Heart left ventricle (tissue), 16 donors: ENCODE data around the gene KLF9. TPM values are rescaled to one million over a fixed set of nuclear protein-coding genes. Genes with fewer than 3 reads are reported as not detected.

ENCODE experiments used
- ATAC-seq, 4 donors: fragments of 200-7000 bp; cut with Tn5 transposase; one replicate each; pipeline ENCODE4 v1.9.1; 2020 to 2022; ENCODE audit warnings: moderate library complexity in 4 of 4, mild to moderate bottlenecking in 3 of 4, moderate number of reproducible peaks in 1 of 4
- DNase-seq, 5 donors: peaks; one replicate each; pipeline ENCODE4 v3.0.0-alpha.2; 2020
- H3K27ac ChIP-seq, 12 donors: fragments of 200-600 bp; sonication (generic) in 4 of 12; one replicate each; pipeline versions ENCODE4 v1.5.0 to v1.8.0; 2016 to 2022; ENCODE audit warnings: mild to moderate bottlenecking in 2 of 12
- H3K27me3 ChIP-seq, 9 donors: fragments of 200-600 bp; sonication (generic) in 2 of 9; one replicate each; pipeline versions ENCODE4 v1.5.1 to v1.8.0; 2016 to 2022; ENCODE audit warnings: mild to moderate bottlenecking in 3 of 9
- H3K36me3 ChIP-seq, 9 donors: fragments of 200-600 bp; sonication (generic) in 2 of 9; one replicate each; pipeline versions ENCODE4 v1.5.0 to v1.8.0; 2018 to 2022; ENCODE audit warnings: mild to moderate bottlenecking in 2 of 9
- H3K4me1 ChIP-seq, 12 donors: fragments of 200-600 bp; sonication (generic) in 4 of 12; one replicate each; pipeline versions ENCODE4 v1.5.0 to v1.8.0; 2016 to 2022; ENCODE audit warnings: mild to moderate bottlenecking in 3 of 12
- H3K4me3 ChIP-seq, 12 donors: fragments of 200-600 bp; sonication (generic) in 4 of 12; one replicate each; pipeline versions ENCODE4 v1.5.0 to v1.8.0; 2017 to 2022; ENCODE audit warnings: mild to moderate bottlenecking in 9 of 12, moderate library complexity in 4 of 12
- H3K9me3 ChIP-seq, 12 donors: fragments of 200-600 bp; sonication (generic) in 4 of 12; one replicate each; pipeline versions ENCODE4 v1.5.0 to v1.8.0; 2016 to 2022; ENCODE audit warnings: mild to moderate bottlenecking in 1 of 12
- POLR2A ChIP-seq, 2 donors: fragments of 450-650 bp; IDR thresholded peaks; one replicate each; pipeline ENCODE4 v1.6.1; 2017; ENCODE audit warnings: antibody characterized with exemption in 2 of 2, mild to moderate bottlenecking in 2 of 2, moderate library complexity in 2 of 2
- WGBS, 4 donors: extraction: QIAGEN DNeasy Blood & Tissue Kit in 2 of 4; methylation state at CpG; one replicate each; pipeline versions ENCODE4 v1.1.5 to v1.1.7; 2013 to 2018; 5-methylcytosine and 5-hydroxymethylcytosine counted together
- intact Hi-C, 10 donors: fragments of 100-400 bp; cut with DNase I; formaldehyde crosslinking; loops; one replicate each; pipeline versions ENCODE4 v1.11.1 to v1.14.2; 2022
- polyA plus RNA-seq, 2 donors: library from polyadenylated mRNA; stranded (reverse); fragments of 200-250 nt; gene quantifications; one replicate each; pipeline ENCODE4 v1.2.3, GENCODE V29; 2013
- total RNA-seq, 9 donors: library from RNA; depleted of rRNA in 2 of 9; stranded (reverse); fragments of >200 nt in 2 of 9; fragmentation: NEBNext Ultra II Directional in 3 of 9; extraction: Animal tissue kit (Norgen Biotek cat#: 25700) in 3 of 9; gene quantifications; one replicate each; pipeline versions ENCODE4 v1.1.0 to v1.2.4, GENCODE V29; 2016 to 2023
- TF ChIP-seq, protein P1 (sequence below), 12 donors: fragments of 200-600 bp; sonication (generic) in 4 of 12; IDR thresholded peaks; one replicate each; pipeline versions ENCODE4 v1.5.0 to v1.8.0; 2018 to 2022; ENCODE audit warnings: antibody characterized with exemption in 12 of 12, mild to moderate bottlenecking in 5 of 12
- donor health status: ischemic (EF 13 %, LVEDD 7.1; RV severe dilation, severe dysfunction).
- donor health status: healthy with polysubstance abuse.
- donor health status: DM: no; HTN: yes; CAD: no.
- donor health status: DM: no; HTN: no; CAD: no.
- donor health status: ischemic (EF 25% LVEDD 6.9; RV normal size, moderate dysfunction).
- donor health status: ischemic (EF 25% LVEDD 5.7; RV mildly dilated, moderate dysfunction).
- donor health status: healthy.
- donor health status: DM: yes; HTN: yes; CAD: no.
- donor health status: ischemic (EF 35%, LVEDD 5.7; RV mildly dilated, moderate dysfunction).
- donor health status: nonischemic (EF 11% LVEDD 7.7; RV severe dilation, severe dysfunction).
- donor health status: DM: yes; HTN: yes; CAD: no.
- donor health status: PGD.
- donor health status: ischemic (EF 29% LVEDD 5.4; RV normal size, mild dysfunction).
- donor health status: nonischemic (EF 23%, LVEDD 6.1; RV moderate dilation, normal function).

KLF9 gene
- total and polyA plus RNA-seq, 11 donors: 25.8 to 74.8 (median 46.0) TPM

DNA sequence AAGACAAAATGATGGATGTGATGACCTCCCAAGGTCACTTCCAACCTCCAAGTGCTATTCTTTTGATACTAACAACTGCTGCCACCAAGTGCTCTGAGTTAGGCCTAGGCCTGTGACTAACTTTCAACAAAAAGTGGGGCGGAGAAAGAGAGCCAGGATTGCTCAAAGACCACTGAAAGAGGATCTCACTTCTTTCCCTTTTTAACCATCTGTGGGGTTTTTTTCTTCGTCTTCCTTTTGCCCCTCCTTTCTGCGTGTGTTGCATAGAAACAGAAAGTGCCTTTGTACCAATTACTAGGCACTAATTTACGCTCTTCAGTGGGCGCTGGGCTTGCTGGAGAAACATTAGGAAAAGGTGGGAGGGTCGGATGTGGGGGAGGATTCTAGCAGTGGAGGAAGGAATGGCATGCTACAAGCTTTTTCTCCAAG is 8.0 kb downstream of the KLF9 start:
- Histone ChIP-seq H3K4me1 (peaks cover 21 to 96% (median 88%) of the 10 kb centered on the region in 12 donors), H3K27ac (peak overlapping the region; percentile 45 to 86 (median 71)), H3K36me3 (peaks cover 0 to 4% (median 0%) of the 10 kb centered on the region in 9 donors), H3K9me3 (no peaks in the 10 kb centered on the region), H3K27me3 (no peaks in the 10 kb centered on the region), H3K4me3 (peak overlapping the region in 6 of 12 donors; percentile 8 to 35 (median 17))
- no peak for DNase-seq
- intact Hi-C loops: loop anchor here in 4 of 10 donors (5.0 to 10.0 kb wide), 4 partner anchors 49 to 198 kb away; no protein-coding TSS in a partner anchor
- 37 to 48% (median 42%) methylated on average over 6 of the region's 6 CpGs for WGBS, 4 donors
- TF ChIP-seq, protein P1, sequence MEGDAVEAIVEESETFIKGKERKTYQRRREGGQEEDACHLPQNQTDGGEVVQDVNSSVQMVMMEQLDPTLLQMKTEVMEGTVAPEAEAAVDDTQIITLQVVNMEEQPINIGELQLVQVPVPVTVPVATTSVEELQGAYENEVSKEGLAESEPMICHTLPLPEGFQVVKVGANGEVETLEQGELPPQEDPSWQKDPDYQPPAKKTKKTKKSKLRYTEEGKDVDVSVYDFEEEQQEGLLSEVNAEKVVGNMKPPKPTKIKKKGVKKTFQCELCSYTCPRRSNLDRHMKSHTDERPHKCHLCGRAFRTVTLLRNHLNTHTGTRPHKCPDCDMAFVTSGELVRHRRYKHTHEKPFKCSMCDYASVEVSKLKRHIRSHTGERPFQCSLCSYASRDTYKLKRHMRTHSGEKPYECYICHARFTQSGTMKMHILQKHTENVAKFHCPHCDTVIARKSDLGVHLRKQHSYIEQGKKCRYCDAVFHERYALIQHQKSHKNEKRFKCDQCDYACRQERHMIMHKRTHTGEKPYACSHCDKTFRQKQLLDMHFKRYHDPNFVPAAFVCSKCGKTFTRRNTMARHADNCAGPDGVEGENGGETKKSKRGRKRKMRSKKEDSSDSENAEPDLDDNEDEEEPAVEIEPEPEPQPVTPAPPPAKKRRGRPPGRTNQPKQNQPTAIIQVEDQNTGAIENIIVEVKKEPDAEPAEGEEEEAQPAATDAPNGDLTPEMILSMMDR (IDR thresholded peaks at IDR 0.05): no peak
- no peak for TF ChIP-seq POLR2A (IDR thresholded peaks at IDR 0.05)
- peak in 1 of 4 donors; percentile 21 for ATAC-seq

DNA sequence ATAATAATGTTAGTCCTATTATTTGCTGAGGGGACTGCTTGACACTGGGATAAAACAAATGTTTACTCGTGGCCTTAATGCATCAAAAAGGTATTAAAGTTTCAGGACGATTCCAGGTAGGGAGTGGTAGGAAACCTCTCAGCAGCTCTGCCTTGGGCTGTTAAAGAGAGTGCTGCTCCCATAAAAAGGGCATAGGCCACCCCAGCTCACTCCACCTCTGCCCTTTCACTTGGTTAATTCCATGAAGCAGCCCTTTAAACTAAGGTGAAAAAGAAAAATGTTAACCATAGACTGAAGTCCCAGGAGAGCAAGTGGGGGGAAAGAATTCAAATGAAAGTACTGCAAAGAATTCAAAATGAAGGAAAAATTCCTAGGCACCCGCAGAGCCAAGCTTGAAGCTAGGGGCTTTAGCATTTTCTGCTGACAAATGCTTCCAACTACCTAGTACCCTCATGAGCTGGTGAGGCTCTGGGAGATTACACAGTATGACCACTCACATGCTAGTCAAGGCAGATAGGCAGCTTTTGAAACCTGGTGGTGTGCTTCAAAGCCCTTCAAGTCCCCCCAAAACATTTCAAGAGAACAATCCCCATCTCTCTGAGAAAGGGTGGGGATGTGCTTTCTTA is 8.5 kb downstream of the KLF9 start:
- peak overlapping the region; percentile 26 to 86 (median 71) for H3K27ac ChIP-seq
- no peaks in the 10 kb centered on the region for H3K9me3 ChIP-seq
- H3K4me3 ChIP-seq: peak overlapping the region in 4 of 12 donors; percentile 11 to 35 (median 20)
- DNase-seq (no peak), ATAC-seq (no peak)
- WGBS, 4 donors: 47 to 63% (median 56%) methylated on average over 3 of the region's 3 CpGs
- peaks cover 0 to 4% (median 0%) of the 10 kb centered on the region in 9 donors for H3K36me3 ChIP-seq
- H3K27me3 ChIP-seq: no peaks in the 10 kb centered on the region
- TF ChIP-seq, protein P1 (IDR thresholded peaks at IDR 0.05): no peak
- TF ChIP-seq POLR2A (IDR thresholded peaks at IDR 0.05): no peak
- peaks cover 21 to 100% (median 92%) of the 10 kb centered on the region in 12 donors for H3K4me1 ChIP-seq
- intact Hi-C loops: loop anchor here in 4 of 10 donors (5.0 to 10.0 kb wide), 4 partner anchors 49 to 199 kb away; no protein-coding TSS in a partner anchor

- Histone ChIP-seq H3K4me3 (peak overlapping the region in 3 of 12 donors; percentile 0 to 18 (median 8)), H3K9me3 (no peaks in the 10 kb centered on the region), H3K36me3 (peaks cover 0 to 4% (median 0%) of the 10 kb centered on the region in 9 donors), H3K27ac (peak overlapping the region in 10 of 12 donors; percentile 22 to 86 (median 72)), H3K4me1 (peaks cover 32 to 100% (median 93%) of the 10 kb centered on the region in 12 donors), H3K27me3 (no peaks in the 10 kb centered on the region)
- intact Hi-C loops: loop anchor here in 2 of 10 donors (5.0 to 10.0 kb wide), 2 partner anchors 47 to 201 kb away; no protein-coding TSS in a partner anchor
- 53 to 65% (median 60%) methylated on average over 2 of the region's 2 CpGs for whole genome bisulfite sequencing, 4 donors
- no peak for TF ChIP-seq POLR2A (IDR thresholded peaks at IDR 0.05)
- TF ChIP-seq, protein P1 (IDR thresholded peaks at IDR 0.05): no peak
- no peak for ATAC-seq
- no peak for DNase-seq
These were observed 10.2 kb downstream of the KLF9 start for GRCh38 chr9:70404261-70404660.

GRCh38 chr9:70403618-70404025 is 10.8 kb downstream of the KLF9 start:
- Histone ChIP-seq H3K4me3 (peak overlapping the region in 3 of 12 donors; percentile 0 to 18 (median 8)), H3K9me3 (no peaks in the 10 kb centered on the region), H3K4me1 (peaks cover 38 to 100% (median 95%) of the 10 kb centered on the region in 12 donors), H3K27me3 (no peaks in the 10 kb centered on the region), H3K36me3 (peaks cover 0 to 4% (median 0%) of the 10 kb centered on the region in 9 donors), H3K27ac (peak overlapping the region in 11 of 12 donors; percentile 16 to 86 (median 72))
- 41 to 48% (median 43%) methylated on average over 4 of the region's 4 CpGs for WGBS, 4 donors
- peak in 3 of 4 donors; percentile 6 to 29 (median 6) for ATAC-seq
- no peak for TF ChIP-seq POLR2A (IDR thresholded peaks at IDR 0.05)
- TF ChIP-seq, protein P1 (IDR thresholded peaks at IDR 0.05): no peak
- intact Hi-C loops: loop anchor here in 2 of 10 donors (5.0 to 10.0 kb wide), 2 partner anchors 46 to 201 kb away; no protein-coding TSS in a partner anchor
- DNase-seq: no peak
